HG02973 (cell line): ENCODE measurements around the gene EDDM13.
"Not testable (repeated sequence)": the region's sequence is repeated elsewhere in the genome, so short reads cannot be mapped to it uniquely, and the experiment has no call there.

Experiments
- ATAC-seq: cut with Tn5 transposase; IDR thresholded peaks from one replicate; pipeline ENCODE4 v1.9.1; 2021; ENCODE audit warnings: moderate library complexity; ENCODE audit not compliant: unreplicated experiment

The EDDM13 gene

GRCh38 chr19:56319991-56320390, 47.4 kb downstream of the EDDM13 start:
- ATAC-seq: no peak

- no peak for ATAC-seq
These were observed 48.9 kb downstream of the EDDM13 start for GRCh38 chr19:56321254-56321988.

- no peak for ATAC-seq
These were observed 49.5 kb downstream of the EDDM13 start for GRCh38 chr19:56321989-56322440.

GRCh38 chr19:56324436-56324835, 51.9 kb downstream of the EDDM13 start:
- no peak for ATAC-seq

- ATAC-seq: no peak
These were observed 60.1 kb downstream of the EDDM13 start for GRCh38 chr19:56332695-56333094.

- no peak for ATAC-seq
These were observed 61.0 kb downstream of the EDDM13 start for GRCh38 chr19:56333506-56333905.

GRCh38 chr19:56335371-56335770, 62.8 kb downstream of the EDDM13 start:
- ATAC-seq: not testable (repeated sequence)

- not testable (repeated sequence) for ATAC-seq
These were observed 64.5 kb downstream of the EDDM13 start for GRCh38 chr19:56337077-56337476.

GRCh38 chr19:56339031-56339430, 66.5 kb downstream of the EDDM13 start:
- not testable (repeated sequence) for ATAC-seq

GRCh38 chr19:56341948-56342347, 69.4 kb downstream of the EDDM13 start:
- ATAC-seq: no peak

- ATAC-seq: no peak
These were observed 74.7 kb downstream of the EDDM13 start for GRCh38 chr19:56347163-56347778.

GRCh38 chr19:56348289-56348877, 75.8 kb downstream of the EDDM13 start:
- ATAC-seq: no peak

GRCh38 chr19:56350416-56351045, 78.0 kb downstream of the EDDM13 start:
- no peak for ATAC-seq

- ATAC-seq: no peak
These were observed 78.7 kb downstream of the EDDM13 start for GRCh38 chr19:56351208-56351607.

- ATAC-seq: no peak
These were observed 83.0 kb downstream of the EDDM13 start for GRCh38 chr19:56355517-56355916.

- ATAC-seq: no peak
These were observed 84.4 kb downstream of the EDDM13 start for GRCh38 chr19:56356944-56357343.
